ENCODE data around the gene PDCD10.

Gene PDCD10

GRCh38 chr3:167679526-167679925 lies 55.2 kb downstream of the PDCD10 start:
- DNase-seq (ENCODE audit: low spot score) = no peak

DNA sequence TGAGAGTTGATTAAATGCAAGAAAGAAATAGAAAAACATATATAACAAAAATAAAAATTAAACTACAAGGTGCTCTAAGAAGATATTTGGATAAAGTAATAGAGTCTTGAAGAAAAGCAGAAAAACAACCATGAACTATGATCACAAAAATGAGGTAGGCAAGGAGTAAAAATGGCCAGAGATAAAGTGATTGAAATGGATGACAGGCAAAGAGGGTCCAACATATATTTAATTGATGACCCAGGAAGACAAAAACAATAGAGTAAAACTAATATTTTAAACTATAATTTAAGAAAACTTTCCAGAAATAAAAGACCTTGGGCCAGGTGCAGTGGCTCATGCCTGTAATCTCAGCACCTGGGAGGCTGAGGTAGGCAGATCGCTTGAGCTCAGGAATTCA lies 58.8 kb downstream of the PDCD10 start:
- no peak for DNase-seq (ENCODE audit: low spot score)

- no peak for DNase-seq (ENCODE audit: low spot score)
Measured at GRCh38 chr3:167673221-167673620, 61.5 kb downstream of the PDCD10 start.

GRCh38 chr3:167671878-167672427 lies 62.7 kb downstream of the PDCD10 start:
- DNase-seq (ENCODE audit: low spot score) = no peak

- DNase-seq (ENCODE audit: low spot score) = no peak
Measured at GRCh38 chr3:167669699-167670098, 65.0 kb downstream of the PDCD10 start.

DNA sequence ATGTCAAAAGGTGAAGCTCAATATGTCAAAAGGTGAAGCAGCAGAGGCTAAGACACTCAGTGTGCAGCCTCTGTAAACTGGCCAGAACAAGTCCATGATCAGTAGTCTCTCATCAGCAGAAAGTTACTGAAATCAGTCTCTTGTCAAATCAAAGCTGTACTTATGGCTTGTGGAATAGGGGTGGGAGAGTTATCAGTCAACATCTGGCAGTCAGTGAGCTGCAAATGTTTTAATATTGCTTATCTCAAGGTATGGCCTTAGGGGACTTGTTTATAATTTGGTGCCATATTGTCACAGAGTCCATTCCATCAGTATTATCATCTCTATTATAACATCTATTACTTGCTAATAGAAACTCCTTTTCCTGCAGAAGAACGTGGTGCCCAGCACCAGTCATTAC lies 66.0 kb downstream of the PDCD10 start:
- DNase-seq (ENCODE audit: low spot score) = no peak

- DNase-seq (ENCODE audit: low spot score) = no peak
Measured at GRCh38 chr3:167666563-167666962, 68.1 kb downstream of the PDCD10 start.

DNA sequence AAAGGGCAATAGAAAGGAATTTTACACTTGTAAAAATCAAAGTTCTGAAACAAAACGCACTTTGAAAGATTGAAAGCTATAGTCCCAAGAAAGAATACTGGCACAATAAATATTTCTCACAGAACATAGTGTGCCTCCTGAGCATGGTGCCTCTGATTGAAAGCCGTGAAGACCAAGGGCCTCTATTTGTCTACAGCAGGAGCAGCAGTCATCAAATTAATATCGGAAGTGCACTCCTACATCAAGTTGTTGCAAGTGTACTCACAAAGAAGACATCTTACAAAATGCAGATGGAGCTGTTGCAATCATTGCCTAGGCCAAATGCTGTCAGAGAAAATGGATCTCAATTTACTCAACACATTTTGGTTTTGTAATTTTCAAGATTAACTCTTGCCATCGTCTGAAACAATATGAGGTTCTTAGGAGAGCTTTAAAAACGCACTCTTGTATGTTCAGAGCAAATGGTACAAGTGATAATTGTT lies 71.7 kb downstream of the PDCD10 start:
- DNase-seq (ENCODE audit: low spot score) = no peak

DNA sequence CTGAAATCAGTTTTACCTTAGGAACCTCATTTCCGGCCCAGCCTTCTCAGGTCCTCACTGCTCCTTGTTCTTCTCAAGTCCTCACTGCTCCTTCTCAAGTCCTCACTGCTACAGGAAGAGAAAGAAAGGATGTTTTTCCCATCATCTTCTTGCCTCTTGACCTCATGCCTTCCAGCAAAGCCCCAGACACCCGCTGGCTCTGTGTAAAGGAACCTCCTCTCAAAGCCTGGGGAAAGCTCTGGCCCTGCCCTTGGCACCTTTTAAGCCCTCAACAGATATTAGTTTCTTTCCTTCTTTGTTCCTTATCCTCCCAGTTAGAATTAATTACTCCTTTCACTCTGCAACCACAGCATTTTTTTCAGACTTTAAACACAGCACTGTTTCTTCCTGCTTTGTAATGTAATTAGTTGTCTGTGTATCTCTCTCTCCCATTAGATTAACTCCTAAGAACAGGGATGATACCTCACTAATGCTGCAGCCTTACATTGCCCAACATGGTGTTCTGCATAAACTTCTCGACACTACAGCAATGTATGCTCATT lies 76.9 kb downstream of the PDCD10 start:
- DNase-seq (ENCODE audit: low spot score) = no peak

- DNase-seq (ENCODE audit: low spot score) = no peak
Measured at GRCh38 chr3:167656821-167657220, 77.9 kb downstream of the PDCD10 start.

DNA sequence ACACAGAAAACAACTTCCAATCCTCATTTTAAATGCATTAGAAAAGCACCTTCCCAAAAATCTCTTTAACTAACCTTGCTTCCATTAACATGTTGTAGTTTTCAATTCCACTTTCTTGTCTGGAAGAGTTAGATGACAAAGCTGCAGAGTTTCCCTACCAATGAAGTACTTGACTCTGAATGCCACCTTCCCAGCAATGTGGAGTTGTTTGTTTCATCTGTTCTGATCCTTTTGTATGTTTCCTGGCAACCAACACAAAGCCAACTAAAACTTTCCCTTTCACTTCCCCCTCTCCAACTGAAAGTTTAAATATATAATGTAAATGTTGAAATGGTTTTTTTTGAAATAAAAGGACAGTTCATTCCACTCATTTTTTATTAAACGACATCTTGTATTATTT lies 80.9 kb downstream of the PDCD10 start, which contains the start of gene WDR49:
TSS of gene WDR49 (minus strand) at position 183 of the 400 bp plus-strand sequence. CDS start 517 bp downstream, outside the sequence.
- no peak for DNase-seq (ENCODE audit: low spot score)

GRCh38 chr3:167653155-167653554 lies 81.5 kb downstream of the PDCD10 start:
- no peak for DNase-seq (ENCODE audit: low spot score)

DNA sequence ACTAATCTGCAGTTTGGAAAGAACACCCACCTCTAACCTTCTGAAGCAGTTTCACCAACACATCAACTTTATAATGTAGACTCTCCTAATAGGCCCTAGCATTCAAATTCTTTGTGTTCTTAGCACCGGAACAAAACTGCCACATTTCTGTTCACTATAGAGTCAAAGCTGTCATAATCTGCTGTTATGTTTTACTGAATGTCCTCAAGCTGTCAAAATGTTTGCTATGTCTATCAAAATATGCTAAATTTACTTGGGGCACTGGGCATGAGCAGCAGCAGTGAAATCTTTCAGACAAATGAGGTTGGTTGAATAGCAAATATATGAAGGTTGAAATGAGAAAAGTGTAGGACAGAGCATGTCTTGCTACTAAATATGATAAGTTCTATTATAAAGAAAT lies 82.9 kb downstream of the PDCD10 start:
- DNase-seq (ENCODE audit: low spot score) = no peak

- no peak for DNase-seq (ENCODE audit: low spot score)
Measured at GRCh38 chr3:167650459-167650858, 84.2 kb downstream of the PDCD10 start.

- no peak for DNase-seq (ENCODE audit: low spot score)
Measured at GRCh38 chr3:167649746-167650145, 84.9 kb downstream of the PDCD10 start.

- no peak for DNase-seq (ENCODE audit: low spot score)
Measured at GRCh38 chr3:167644611-167645010, 90.1 kb downstream of the PDCD10 start.

All from AG08395 (cell line).